ENCODE data around the gene DLK2. TPM values are rescaled to one million over a fixed set of nuclear protein-coding genes. Genes with fewer than 3 reads are reported as not detected.
"Not testable (repeated sequence)": the region's sequence is repeated elsewhere in the genome, so short reads cannot be mapped to it uniquely, and the experiment has no call there.

DLK2 gene
- total and polyA plus RNA-seq, 2 experiments from 2014 or later = 0.21 to 0.47 TPM

GRCh38 chr6:43460032-43460431 lies 4.7 kb upstream of the DLK2 start (continued):
- no peak for TF ChIP-seq STAT1 (IDR thresholded peaks at IDR 0.05; ENCODE audit: unreplicated experiment)

GRCh38 chr6:43459535-43459934 lies 4.2 kb upstream of the DLK2 start:
- Mint-ChIP-seq H3K27me3 (ENCODE audit: insufficient read depth, low read depth, poor library complexity) (peaks cover 34% of the 10 kb centered on the region), H3K27ac (no peak overlapping the region), H3K4me1 (peaks cover 11% of the 10 kb centered on the region), H3K4me3 (no peak overlapping the region), H3K9me3 (peaks cover 3% of the 10 kb centered on the region; the same call in 2 of the 3 replicates), H3K36me3 (ENCODE audit: low read depth) (no peaks in the 10 kb centered on the region; the same call in 2 of the 3 replicates)
- H3K4me3 ChIP-seq = no peak overlapping the region
- no peaks in the 10 kb centered on the region for H3K9me2 ChIP-seq (ENCODE audit: insufficient read depth)
- H3K4me2 ChIP-seq = no peak overlapping the region
- H4K20me1 ChIP-seq (replicated peaks; ENCODE audit: insufficient read depth) = no peaks in the 10 kb centered on the region; the same call in 1 of the 2 replicates
- H3K27ac ChIP-seq (ENCODE audit: low read depth) = no peak overlapping the region
- ATAC-seq = no peak
- H3K79me2 ChIP-seq (replicated peaks; ENCODE audit: insufficient read depth) = no peaks in the 10 kb centered on the region
- no peaks in the 10 kb centered on the region for H3K4me1 ChIP-seq (ENCODE audit: insufficient read depth)
- no peak for DNase-seq (ENCODE audit: low spot score)
- H3F3A ChIP-seq (replicated peaks; ENCODE audit: low read depth) = 0 out of 2 replicates have a peak, but pooled peaks cover 4% of the 10 kb centered on the region
- no peak for TF ChIP-seq JUNB (IDR thresholded peaks at IDR 0.05; ENCODE audit: unreplicated experiment)
- no peak for TF ChIP-seq ZNF462 (CRISPR knock-in tag; IDR thresholded peaks at IDR 0.05)
- no peak for TF ChIP-seq ZNF331 (CRISPR knock-in tag; IDR thresholded peaks at IDR 0.05; ENCODE audit: low read depth)
- no peak for TF ChIP-seq EZH2phosphoT487 (IDR thresholded peaks at IDR 0.05; ENCODE audit: unreplicated experiment)
- no peak for TF ChIP-seq CTCF (conservative IDR thresholded peaks at IDR 0.05; ENCODE audit: low read depth in 2 of 2)
- no peak for TF ChIP-seq CREB1 (CRISPR knock-in tag; IDR thresholded peaks at IDR 0.05; ENCODE audit: low read depth)
- TF ChIP-seq ETS1 (IDR thresholded peaks at IDR 0.05) = no peak
- no peak for TF ChIP-seq NANOG (IDR thresholded peaks at IDR 0.05; ENCODE audit: borderline replicate concordance)
- no peaks in the 10 kb centered on the region for H3K36me3 ChIP-seq (ENCODE audit: insufficient read depth)
- no peak overlapping the region for H2AFZ ChIP-seq
- peaks cover 34% of the 10 kb centered on the region for H3K27me3 ChIP-seq (ENCODE audit: insufficient read depth)

- H4K20me1 ChIP-seq (replicated peaks; ENCODE audit: insufficient read depth); H3K79me2 ChIP-seq (replicated peaks; ENCODE audit: insufficient read depth); H3K27ac Mint-ChIP-seq; H3K9me3 Mint-ChIP-seq; H3K4me3 ChIP-seq; H3K4me2 ChIP-seq; H2AFZ ChIP-seq; H3K4me1 ChIP-seq (ENCODE audit: insufficient read depth); DNase-seq (ENCODE audit: low spot score); H3K4me3 Mint-ChIP-seq; ATAC-seq; H3K36me3 Mint-ChIP-seq (ENCODE audit: low read depth); H3K36me3 ChIP-seq (ENCODE audit: insufficient read depth); H3K9me2 ChIP-seq (ENCODE audit: insufficient read depth); H3K27ac ChIP-seq (ENCODE audit: low read depth); H3F3A ChIP-seq (replicated peaks; ENCODE audit: low read depth): not testable (repeated sequence)
- peaks cover 42% of the 10 kb centered on the region for H3K27me3 ChIP-seq (ENCODE audit: insufficient read depth)
- peaks cover 46% of the 10 kb centered on the region for H3K27me3 Mint-ChIP-seq (ENCODE audit: insufficient read depth, low read depth, poor library complexity)
- H3K4me1 Mint-ChIP-seq = peaks cover 11% of the 10 kb centered on the region
Measured at GRCh38 chr6:43458154-43458553, 2.8 kb upstream of the DLK2 start.

All from GM23338 (cell line).